ENCODE data around the gene TMEM134. TPM values are rescaled to one million over a fixed set of nuclear protein-coding genes. Genes with fewer than 3 reads are reported as not detected.

TMEM134 gene
- total RNA-seq, 1 donor from 2014 or later, result 51.4 TPM

GRCh38 chr11:67463186-67463585 lies 5.9 kb downstream of the TMEM134 start:
- Mint-ChIP-seq H3K27ac (ENCODE audit: unreplicated experiment) (no peak overlapping the region), H3K9me3 (ENCODE audit: unreplicated experiment) (no peaks in the 10 kb centered on the region), H3K27me3 (ENCODE audit: unreplicated experiment) (no peaks in the 10 kb centered on the region), H3K36me3 (ENCODE audit: unreplicated experiment) (no peaks in the 10 kb centered on the region), H3K4me3 (ENCODE audit: unreplicated experiment) (peak overlapping the region; percentile 32), H3K4me1 (ENCODE audit: unreplicated experiment) (peaks cover 22% of the 10 kb centered on the region)
- TF ChIP-seq, protein P1, sequence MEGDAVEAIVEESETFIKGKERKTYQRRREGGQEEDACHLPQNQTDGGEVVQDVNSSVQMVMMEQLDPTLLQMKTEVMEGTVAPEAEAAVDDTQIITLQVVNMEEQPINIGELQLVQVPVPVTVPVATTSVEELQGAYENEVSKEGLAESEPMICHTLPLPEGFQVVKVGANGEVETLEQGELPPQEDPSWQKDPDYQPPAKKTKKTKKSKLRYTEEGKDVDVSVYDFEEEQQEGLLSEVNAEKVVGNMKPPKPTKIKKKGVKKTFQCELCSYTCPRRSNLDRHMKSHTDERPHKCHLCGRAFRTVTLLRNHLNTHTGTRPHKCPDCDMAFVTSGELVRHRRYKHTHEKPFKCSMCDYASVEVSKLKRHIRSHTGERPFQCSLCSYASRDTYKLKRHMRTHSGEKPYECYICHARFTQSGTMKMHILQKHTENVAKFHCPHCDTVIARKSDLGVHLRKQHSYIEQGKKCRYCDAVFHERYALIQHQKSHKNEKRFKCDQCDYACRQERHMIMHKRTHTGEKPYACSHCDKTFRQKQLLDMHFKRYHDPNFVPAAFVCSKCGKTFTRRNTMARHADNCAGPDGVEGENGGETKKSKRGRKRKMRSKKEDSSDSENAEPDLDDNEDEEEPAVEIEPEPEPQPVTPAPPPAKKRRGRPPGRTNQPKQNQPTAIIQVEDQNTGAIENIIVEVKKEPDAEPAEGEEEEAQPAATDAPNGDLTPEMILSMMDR (IDR thresholded peaks at IDR 0.05), result no peak
- DNase-seq (ENCODE audit: extremely low spot score, unreplicated experiment), result no peak

- Mint-ChIP-seq H3K36me3 (ENCODE audit: unreplicated experiment) (no peaks in the 10 kb centered on the region), H3K4me1 (ENCODE audit: unreplicated experiment) (no peaks in the 10 kb centered on the region), H3K27me3 (ENCODE audit: unreplicated experiment) (peaks cover 2% of the 10 kb centered on the region), H3K4me3 (ENCODE audit: unreplicated experiment) (no peak overlapping the region), H3K9me3 (ENCODE audit: unreplicated experiment) (no peaks in the 10 kb centered on the region), H3K27ac (ENCODE audit: unreplicated experiment) (no peak overlapping the region)
- DNase-seq (ENCODE audit: extremely low spot score, unreplicated experiment), result no peak
- TF ChIP-seq, protein P1 (IDR thresholded peaks at IDR 0.05), result no peak
Measured at GRCh38 chr11:67458266-67458665, 10.8 kb downstream of the TMEM134 start.

GRCh38 chr11:67457453-67457852 lies 11.6 kb downstream of the TMEM134 start:
- Mint-ChIP-seq H3K9me3 (ENCODE audit: unreplicated experiment) (no peaks in the 10 kb centered on the region), H3K27me3 (ENCODE audit: unreplicated experiment) (peaks cover 2% of the 10 kb centered on the region), H3K4me3 (ENCODE audit: unreplicated experiment) (no peak overlapping the region), H3K4me1 (ENCODE audit: unreplicated experiment) (no peaks in the 10 kb centered on the region), H3K27ac (ENCODE audit: unreplicated experiment) (no peak overlapping the region), H3K36me3 (ENCODE audit: unreplicated experiment) (no peaks in the 10 kb centered on the region)
- TF ChIP-seq, protein P1 (IDR thresholded peaks at IDR 0.05), result no peak
- no peak for DNase-seq (ENCODE audit: extremely low spot score, unreplicated experiment)

GRCh38 chr11:67456068-67456705 lies 12.9 kb downstream of the TMEM134 start:
- Mint-ChIP-seq H3K36me3 (ENCODE audit: unreplicated experiment) (no peaks in the 10 kb centered on the region), H3K27ac (ENCODE audit: unreplicated experiment) (no peak overlapping the region), H3K9me3 (ENCODE audit: unreplicated experiment) (no peaks in the 10 kb centered on the region), H3K27me3 (ENCODE audit: unreplicated experiment) (peaks cover 2% of the 10 kb centered on the region), H3K4me3 (ENCODE audit: unreplicated experiment) (no peak overlapping the region), H3K4me1 (ENCODE audit: unreplicated experiment) (no peaks in the 10 kb centered on the region)
- TF ChIP-seq, protein P1 (IDR thresholded peaks at IDR 0.05), result no peak
- no peak for DNase-seq (ENCODE audit: extremely low spot score, unreplicated experiment)

- Mint-ChIP-seq H3K4me3 (ENCODE audit: unreplicated experiment) (no peak within 1 kb of the TSS), H3K36me3 (ENCODE audit: unreplicated experiment) (no peaks in the 10 kb centered on the region), H3K27ac (ENCODE audit: unreplicated experiment) (no peak within 1 kb of the TSS), H3K27me3 (ENCODE audit: unreplicated experiment) (peaks cover 2% of the 10 kb centered on the region), H3K4me1 (ENCODE audit: unreplicated experiment) (no peaks in the 10 kb centered on the region), H3K9me3 (ENCODE audit: unreplicated experiment) (no peaks in the 10 kb centered on the region)
- DNase-seq (ENCODE audit: extremely low spot score, unreplicated experiment), result no peak
- TF ChIP-seq, protein P1 (IDR thresholded peaks at IDR 0.05), result no peak
Measured at GRCh38 chr11:67455054-67455453, 14.0 kb downstream of the TMEM134 start, which contains the start of gene CABP4. CABP4 (plus strand) TSS chr11:67455354; CDS start chr11:67455424, 70 bp downstream.

Data from osteocyte (in vitro differentiated cells).